AG09319 (cell line): ENCODE data around the gene TLX2.
"Not testable (repeated sequence)": the region's sequence is repeated elsewhere in the genome, so short reads cannot be mapped to it uniquely, and the experiment has no call there.

ENCODE experiments used
- DNase-seq: peaks from one replicate; pipeline ENCODE4 v3.0.0-alpha.2; 2010; ENCODE audit warnings: low read depth; ENCODE audit errors: extremely low read depth
- CTCF ChIP-seq: IDR thresholded peaks from 2 replicates; pipeline ENCODE4 v1.5.1; 2011; ENCODE audit warnings: low read depth, mild to moderate bottlenecking, inconsistent platforms, low read length, moderate library complexity

The TLX2 gene

GRCh38 chr2:74556831-74557370, 42.7 kb downstream of the TLX2 start:
- no peak for DNase-seq
- no peak for TF ChIP-seq CTCF

GRCh38 chr2:74558284-74559230, 44.3 kb downstream of the TLX2 start:
- no peak for TF ChIP-seq CTCF
- DNase-seq: no peak

- no peak for DNase-seq
- no peak for TF ChIP-seq CTCF
Measured at GRCh38 chr2:74559912-74560311, 45.7 kb downstream of the TLX2 start.

- no peak for TF ChIP-seq CTCF
- DNase-seq: no peak
Measured at GRCh38 chr2:74560591-74560990, 46.3 kb downstream of the TLX2 start.

GRCh38 chr2:74561022-74561421, 46.8 kb downstream of the TLX2 start:
- not testable (repeated sequence) for DNase-seq

- TF ChIP-seq CTCF: no peak
Measured at GRCh38 chr2:74562126-74562775, 48.0 kb downstream of the TLX2 start.

GRCh38 chr2:74564222-74564621, 50.0 kb downstream of the TLX2 start:
- no peak for TF ChIP-seq CTCF
- DNase-seq: no peak

More at GRCh38 chr2:74562126-74562775, 48.0 kb downstream of the TLX2 start:
- DNase-seq: no peak
